PC-3 (cell line): Measurements from ENCODE around the gene CEACAM6.

Source experiments
- EZH2phosphoT487 ChIP-seq: fragments of 300-600 bp; sonication (generic); IDR thresholded peaks from 2 replicates; pipeline ENCODE4 v1.6.1; 2018; ENCODE audit warnings: mild to moderate bottlenecking, antibody characterized with exemption, low read length, borderline replicate concordance
- TF ChIP-seq, protein P1 (sequence below): fragments of 300-600 bp; sonication (generic); conservative IDR thresholded peaks from 2 replicates; pipeline ENCODE4 v1.5.1; 2017; ENCODE audit warnings: antibody characterized with exemption, low read depth, mild to moderate bottlenecking, low read length

GRCh38 chr19:41706741-41707501 lies 48.4 kb upstream of the CEACAM6 start:
- TF ChIP-seq, protein P1, sequence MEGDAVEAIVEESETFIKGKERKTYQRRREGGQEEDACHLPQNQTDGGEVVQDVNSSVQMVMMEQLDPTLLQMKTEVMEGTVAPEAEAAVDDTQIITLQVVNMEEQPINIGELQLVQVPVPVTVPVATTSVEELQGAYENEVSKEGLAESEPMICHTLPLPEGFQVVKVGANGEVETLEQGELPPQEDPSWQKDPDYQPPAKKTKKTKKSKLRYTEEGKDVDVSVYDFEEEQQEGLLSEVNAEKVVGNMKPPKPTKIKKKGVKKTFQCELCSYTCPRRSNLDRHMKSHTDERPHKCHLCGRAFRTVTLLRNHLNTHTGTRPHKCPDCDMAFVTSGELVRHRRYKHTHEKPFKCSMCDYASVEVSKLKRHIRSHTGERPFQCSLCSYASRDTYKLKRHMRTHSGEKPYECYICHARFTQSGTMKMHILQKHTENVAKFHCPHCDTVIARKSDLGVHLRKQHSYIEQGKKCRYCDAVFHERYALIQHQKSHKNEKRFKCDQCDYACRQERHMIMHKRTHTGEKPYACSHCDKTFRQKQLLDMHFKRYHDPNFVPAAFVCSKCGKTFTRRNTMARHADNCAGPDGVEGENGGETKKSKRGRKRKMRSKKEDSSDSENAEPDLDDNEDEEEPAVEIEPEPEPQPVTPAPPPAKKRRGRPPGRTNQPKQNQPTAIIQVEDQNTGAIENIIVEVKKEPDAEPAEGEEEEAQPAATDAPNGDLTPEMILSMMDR, result peak; percentile 97
- TF ChIP-seq EZH2phosphoT487, result no peak
